NCI-H345 treated with DMSO at 0.1 percent for 48 hours (cell line): ENCODE data around the gene FIGNL2.

Source experiments
- DNase-seq: peaks from one replicate; lab custom pipeline; 2025; ENCODE audit not compliant: unreplicated experiment; lab: John Stamatoyannopoulos, UW

FIGNL2 gene

DNA sequence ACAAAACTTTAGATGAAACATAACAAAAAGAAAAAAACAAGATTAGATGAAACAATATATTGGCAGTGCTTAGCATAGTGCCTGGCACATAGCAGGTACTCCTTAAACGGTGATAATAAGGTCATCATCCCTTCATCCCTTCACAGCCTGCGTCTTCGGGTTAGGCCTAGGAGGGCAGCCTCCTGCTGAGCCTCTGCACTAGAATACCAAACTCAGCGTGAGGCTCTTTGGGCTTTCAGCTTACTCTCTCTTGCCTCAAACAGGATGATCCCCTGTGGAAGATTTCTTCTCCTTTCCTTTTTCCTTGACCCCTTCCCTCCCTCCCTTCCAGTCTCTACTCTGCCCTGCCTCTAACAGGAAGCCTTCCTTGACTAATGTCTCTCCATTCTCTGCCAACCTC, 14.4 kb upstream of the FIGNL2 start:
- DNase-seq: no peak

DNA sequence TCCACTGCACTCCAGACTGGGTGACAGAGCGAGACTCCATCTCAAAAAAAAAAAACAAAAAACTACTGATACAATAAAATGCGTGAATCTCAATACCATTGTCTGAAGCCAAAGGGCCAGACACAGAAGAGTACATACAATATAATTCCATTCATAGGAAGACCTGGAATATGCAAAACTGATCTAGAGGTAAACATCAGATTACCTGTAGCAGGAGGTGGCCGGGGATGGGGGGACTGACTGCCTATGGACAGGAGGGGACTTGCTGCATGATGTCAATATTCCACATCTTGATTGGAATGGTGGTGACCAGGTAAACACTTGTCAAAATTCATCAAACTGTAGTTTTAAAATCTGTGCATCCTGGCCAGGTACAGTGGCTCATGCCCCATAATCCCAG, 12.5 kb upstream of the FIGNL2 start:
- DNase-seq: no peak

DNA sequence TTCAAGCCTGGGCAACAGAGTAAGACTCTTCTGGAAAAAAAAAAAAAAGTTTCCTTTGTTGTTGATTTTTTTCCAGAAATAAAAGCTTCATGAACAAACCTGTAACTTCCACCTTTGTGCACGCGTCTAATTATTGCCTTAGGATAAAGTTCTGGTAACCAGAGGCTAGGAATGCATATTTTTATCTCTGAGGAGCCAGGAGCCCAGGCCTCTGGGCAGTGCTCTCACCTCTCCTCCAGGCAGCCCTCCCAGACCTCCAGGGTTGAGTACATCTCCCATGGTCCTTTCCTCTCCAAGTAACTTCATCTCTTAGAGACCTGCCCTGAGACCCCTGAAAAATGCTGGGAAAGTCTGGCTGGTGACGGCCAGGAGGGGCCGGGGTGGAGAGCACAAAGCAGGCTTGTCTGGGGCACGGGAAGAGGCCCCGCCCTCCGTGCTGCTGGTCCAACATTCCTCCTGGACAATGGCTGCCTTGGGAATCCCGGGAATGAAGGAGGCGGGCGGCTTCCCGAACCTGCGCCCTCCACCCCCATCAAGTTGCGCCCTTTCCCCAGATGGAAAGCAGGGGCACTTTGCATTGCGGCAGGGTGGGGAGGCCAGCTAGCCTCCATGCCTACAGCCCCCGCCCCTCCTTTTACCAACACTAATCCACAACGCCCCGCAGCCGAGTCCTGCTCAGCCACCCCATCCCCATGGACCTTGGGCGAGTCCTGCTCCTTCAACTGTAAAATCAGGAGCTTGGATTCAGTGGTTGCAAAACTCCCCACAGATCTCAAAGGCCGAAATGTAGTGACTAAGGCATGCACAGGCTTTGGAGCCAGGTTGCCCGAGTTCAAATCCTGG, 7.3 kb upstream of the FIGNL2 start:
- no peak for DNase-seq

DNA sequence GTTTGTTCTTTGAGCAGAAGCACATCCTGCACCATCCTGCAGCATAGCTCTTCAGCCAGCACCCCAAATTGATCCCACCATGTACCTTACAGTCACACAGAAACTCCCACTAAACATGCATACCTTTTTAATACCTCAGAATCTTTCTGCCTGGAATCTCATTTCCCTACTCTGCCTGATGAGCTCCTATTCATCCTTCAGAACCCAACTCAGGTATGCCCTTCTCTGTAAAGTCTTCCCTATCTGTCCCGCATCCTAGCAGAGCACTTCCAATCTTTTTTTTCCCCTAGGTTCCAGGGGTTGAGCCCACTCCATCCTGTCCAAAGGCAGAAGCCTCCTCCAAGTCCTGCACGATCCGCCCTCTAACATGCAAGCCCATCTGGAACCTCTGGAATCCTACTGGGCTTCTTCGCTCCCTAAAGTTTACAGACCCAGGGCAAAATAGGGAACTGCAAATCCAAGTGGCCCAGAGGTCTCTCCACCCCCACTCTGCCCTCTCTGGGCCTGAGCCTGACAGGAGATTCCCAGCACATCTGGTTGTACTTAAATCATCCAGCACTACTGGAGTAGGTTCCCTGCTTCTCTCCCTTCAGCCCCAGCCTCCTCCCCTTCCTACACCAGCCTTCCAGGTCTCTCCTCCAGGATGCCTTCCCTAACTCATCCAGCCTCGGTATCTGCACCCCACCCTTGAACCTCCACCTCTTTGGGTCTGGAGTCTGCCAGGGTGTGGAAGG, 4.1 kb upstream of the FIGNL2 start:
- DNase-seq: no peak

DNA sequence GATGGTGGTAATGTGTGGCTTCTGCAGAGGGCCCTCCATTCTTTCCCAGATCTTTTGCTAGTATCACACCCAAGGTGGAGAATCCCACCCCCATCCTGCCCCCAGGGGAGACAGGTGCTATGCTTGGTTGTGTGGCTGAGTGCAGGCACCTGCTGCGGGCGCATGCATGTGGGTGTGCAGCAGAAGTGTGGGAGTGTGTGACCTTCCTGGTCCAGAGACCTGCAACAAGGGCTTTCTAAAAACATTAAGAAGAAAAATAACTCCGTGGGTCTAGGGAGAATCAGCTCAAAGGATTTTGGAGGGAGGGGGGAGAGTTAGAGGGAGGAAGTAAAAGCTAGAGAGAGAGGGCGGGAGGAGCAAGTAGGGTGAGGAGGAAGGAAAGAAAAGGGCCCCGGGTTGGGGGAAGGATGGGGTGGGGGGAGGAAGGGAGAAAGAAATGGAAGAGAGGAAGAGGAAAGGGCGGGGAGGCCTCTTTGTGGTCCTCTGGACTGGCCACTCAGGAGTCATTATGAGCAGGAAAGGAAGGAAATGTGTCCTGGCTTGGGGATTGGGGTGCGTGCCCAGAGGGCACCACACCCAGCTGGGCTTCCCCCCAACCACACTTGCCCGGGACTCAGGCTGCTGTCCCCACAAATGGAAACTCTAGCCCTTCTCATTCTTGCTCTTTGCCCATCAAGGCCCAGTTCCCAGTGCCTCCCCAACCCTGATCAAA, 3.1 kb upstream of the FIGNL2 start:
- no peak for DNase-seq

DNA sequence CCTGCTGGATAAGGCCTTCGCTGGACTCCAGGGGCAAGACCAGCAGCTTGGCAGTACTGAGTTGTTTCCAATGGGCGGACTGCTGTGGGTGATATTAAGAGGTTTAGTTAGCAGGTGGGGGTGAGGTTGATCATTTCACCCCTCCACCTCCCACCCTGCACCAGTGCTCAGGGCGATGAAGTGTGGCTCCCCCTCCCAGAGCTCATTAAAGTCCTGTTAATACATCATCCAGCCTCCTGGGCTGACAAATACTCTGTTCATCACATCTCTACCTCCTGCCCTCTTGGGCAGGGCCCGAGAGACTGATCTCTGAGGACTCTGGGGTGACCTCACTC, 2.4 kb upstream of the FIGNL2 start:
- no peak for DNase-seq

DNA sequence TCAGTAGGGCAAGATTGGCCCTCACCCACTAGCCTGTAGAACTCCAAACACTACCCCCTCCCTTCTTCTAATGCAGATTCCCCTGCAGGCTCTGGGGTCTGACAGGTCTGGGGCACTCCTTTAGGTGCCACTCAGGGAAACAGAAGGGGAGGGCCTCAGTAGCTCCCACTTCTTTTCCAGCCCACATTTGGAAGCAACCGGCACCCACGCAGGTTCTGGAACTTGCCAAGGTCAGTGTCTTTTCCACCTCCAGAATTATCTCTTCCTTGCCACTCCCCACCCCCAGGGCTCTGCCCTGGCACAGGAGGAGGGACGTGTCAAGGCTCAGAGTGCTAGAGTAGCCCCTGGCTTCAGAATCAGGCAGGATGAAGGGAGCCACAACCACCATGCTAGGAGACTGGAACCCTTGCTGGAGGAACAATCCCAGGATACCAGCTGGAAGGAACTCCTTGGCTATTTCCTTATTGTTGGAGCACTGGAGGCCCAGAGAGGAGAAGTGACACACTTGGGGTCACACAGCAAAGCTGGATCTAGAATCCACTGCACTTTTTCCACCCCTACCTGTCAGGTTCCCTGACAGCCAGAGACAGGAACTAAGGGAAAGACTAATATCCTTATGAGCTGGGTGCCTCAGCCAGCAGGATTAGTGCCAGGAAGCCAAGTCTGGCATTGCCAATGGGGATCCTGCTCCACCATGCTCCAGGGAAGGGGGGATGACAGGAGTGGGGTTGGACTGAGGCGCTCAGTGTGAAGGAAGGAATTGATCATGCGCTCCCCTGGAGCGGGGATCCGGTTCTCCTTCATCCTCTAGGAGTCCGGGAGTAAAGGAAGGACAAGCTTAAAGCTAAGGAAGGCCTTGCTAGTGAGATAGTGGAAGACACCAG, 1.8 kb upstream of the FIGNL2 start:
- no peak for DNase-seq

DNA sequence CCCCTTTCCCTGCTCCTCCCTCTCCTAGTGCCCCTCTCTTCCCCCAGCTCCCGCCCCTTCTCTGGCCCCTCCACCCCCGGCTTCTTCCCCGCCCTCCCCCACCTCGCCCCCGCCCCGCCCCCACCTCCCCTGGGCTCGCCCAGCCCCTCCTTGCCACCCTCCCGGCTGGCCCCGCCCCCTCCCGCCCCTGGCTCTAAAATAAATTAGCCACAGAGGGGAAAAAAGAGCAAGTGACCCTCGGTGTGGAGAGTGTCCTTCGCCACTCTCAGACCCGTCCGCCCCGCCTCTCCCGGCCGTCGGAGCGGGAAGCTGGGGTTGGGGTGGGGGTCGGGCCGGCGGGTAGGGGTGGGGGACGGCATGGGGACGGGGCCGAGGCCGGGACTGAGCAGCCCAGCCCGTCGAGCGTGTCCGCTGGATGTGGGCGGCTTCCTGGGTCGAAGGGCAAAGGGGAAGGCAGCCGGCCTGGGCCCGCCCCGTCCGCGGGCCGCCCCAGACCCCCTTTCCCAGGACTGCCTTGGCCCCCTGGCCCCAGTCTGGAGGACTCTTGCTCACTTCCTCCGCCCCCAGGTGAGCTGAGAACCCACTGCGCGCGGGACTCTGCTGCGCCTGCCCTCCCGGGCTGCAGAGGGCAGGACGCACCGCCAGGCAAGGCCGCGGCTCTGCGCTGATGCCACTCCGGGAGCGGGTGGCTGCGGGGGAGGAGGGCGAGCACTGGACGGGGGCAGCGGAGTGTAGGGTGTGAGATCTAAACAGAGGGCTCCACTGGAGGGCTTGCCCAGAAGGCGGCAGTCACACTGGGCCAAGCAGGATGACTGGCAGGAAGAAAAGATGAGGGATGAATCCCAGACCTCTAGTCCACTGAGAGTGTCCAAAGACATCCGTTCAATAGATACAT, 570 bp upstream of the FIGNL2 start:
- no peak for DNase-seq

DNA sequence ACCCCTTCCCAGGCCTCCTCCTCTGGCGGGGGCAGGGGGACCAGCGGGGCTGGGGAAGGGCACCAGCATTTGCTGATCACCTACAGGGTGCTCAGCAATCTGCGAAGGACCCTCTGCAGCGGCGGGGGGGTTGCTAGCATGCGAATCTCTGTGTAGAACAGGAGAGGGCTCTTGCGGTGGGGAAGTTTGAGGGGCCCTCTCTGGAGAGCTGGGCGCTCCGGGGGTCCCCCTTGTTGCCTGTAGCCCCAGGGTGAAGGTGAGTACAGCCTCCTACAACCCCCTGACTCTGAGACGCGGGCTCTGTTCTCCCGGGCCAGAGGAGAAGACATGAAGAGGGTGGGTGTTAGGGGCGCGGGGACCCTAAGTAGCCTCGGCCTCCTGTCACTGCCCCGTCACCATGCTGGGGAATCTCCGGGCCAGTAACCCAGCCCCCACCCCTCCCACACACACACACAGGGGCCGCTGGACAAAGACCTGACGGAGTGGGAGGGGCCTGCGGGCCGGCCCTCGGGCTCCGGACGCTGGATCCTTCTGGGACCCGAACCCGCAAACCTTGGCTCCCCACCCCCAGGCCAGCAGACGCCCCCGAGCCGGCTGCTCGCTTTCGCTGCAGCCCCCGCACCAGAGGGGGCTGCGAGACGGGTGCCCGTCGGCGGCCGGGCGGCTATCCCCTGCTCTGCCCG, 734 bp downstream of the FIGNL2 start:
- DNase-seq: no peak

DNA sequence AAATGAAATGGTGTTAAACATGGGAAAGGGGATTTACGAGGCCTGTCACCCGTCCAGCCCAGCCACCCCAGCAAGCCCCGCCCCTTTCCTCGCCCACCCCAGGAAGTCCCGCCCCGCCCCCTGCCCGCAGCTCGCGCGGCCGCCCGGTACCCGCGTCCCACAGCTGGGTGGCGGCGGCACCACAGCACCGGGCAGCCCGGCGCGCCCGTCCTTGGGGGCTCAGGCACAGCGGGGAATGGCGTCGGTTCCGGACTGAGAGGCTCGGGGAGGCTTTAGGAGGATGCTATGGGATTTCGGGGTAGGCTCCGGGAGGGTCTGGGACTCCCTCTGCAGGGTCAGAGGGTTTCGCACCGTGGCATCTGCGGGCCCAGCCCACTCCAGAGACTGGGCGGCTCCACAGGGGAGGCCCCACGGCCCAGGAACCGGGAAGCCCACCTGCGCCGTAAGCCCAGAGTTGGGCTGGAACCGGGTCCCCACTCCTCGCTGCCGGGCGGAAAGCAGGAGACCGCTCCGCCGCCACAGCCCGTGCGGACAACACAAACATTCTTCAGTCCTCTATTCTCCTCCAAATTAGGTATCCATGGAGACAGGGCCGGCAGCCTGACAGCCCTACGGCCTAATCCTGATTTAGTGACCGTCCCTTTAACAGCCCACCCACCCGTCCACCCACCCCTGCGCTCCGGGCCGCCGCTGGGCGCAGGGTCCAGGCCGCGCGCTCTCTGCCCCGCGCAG, 1.4 kb downstream of the FIGNL2 start:
- no peak for DNase-seq

DNA sequence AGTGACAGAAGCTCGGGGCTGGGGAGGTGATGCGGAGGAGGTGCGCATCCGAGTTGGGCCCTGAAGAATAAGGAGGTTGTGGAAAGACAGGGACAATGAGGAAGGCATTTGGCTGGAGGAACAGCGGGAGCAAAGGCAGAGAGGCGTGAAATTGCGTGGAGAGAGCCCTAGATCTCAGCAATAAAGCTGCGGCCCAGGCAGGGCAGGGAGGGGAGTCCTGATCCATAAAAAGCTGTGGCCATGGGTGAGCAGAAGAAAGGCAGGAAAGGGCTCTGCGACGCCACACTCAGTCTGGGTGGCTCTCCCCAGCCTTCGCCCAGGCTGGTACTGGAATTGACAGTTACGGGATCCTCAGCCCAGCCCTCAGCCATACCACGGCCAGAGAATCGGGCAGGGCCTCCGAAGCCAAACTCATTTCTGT, 2.2 kb downstream of the FIGNL2 start:
- no peak for DNase-seq

DNA sequence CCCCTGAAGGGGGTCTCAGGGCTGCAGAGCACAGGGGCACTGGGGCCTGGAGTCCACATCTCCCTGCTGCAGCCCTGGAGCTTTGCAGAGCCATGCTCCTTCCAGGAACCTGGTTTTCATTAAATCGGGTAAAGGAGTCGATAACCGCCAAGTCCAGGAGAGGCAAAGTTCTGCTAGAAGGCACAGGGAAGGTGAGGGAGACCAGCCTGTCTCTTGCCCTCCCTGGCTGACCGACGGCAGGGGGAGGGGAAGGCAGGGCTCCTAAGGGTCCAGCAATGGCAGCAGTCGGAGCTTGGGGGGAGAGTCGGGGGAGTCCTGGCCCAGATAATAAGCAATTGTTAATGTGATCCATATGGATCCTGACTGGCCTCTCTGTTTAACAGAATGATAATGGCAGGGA, 3.0 kb downstream of the FIGNL2 start:
- no peak for DNase-seq

DNA sequence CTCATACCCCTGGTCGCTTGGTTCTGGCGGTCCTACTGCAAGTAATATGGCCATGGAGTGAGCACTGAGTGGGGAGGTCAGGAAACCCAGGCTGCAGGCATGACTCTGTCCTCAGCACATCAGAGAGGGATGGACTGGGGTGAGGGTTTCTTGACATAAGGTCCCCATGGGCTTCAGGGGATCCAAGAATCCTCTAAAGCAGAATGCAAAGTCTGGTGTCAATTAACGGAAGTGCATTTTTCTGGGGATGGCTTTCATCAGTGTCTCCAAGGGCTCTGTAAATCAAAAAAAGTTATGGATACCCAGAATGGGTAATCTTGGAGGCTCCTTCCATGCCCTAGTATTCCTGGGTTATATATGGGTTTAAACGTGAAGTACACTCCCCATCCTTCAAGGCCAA, 3.7 kb downstream of the FIGNL2 start:
- DNase-seq: no peak

DNA sequence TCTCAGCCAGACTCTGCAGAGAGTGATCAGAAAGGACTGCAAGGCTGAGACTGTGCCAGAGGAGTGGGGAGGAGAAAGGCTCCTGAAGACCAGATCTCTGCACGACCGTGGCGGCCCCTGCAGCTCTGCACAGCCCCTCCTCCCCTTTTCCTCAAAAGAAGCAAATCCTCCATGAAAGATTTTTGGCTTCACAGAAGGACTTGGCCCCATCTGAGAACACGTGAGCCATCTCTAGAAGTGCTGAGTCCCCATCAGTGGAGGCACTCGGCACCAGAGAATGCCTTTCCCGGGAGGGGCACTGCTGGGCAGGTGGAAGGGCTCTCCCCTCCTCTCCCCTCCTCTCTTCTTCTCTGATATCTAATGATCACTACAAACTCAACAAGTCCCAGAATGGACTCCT, 6.8 kb downstream of the FIGNL2 start:
- DNase-seq: no peak

DNA sequence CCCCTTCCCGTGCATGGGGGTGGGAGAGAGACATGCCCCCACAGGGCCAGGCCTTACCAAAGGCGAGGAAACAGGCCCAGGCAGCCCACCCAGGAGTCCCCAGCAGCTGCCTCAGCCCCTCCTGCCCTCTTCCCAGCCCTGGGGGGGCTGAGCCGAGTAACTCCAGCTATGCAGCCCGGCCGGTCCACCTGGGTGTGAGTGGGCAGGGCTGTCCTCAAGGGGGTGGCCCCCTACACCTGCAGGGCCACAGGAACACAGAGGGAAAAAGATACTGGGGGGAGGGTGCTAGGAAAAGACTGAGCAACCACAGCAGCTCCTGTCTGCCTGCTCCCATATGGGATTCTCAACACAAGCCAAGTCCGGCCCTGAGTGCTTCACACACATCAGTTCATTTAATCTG, 7.6 kb downstream of the FIGNL2 start:
- no peak for DNase-seq

DNA sequence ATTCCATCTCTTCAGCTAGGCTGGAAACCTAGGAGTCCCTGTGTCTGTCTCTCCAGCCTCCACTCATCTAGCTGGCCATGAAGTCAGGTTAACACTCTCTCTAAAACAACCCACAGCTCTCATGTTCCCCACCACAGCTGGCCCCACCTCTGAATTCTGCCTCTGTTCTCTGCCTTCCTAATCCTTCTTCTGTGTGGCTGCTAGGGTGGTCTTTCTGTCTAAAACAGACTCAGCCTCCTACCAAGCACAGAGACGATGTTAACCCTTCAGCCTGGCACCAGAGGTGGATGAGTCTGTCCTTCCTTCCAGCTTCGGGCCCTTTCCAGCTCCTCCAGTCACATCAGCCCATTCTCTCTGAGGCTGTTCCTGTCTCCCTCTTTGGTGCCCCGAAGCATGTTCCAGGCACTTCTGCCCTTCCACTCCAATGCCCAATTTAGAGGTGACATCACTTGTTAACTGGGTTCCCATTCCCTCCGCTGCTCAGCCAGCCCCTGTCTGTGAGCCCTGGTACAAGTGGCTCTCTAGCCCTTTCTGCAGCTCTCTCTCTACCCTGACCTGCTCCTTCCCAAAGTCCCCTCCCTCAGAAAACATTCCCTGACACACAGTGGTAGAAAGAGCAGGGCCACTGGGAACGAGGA, 9.1 kb downstream of the FIGNL2 start:
- DNase-seq: no peak

DNA sequence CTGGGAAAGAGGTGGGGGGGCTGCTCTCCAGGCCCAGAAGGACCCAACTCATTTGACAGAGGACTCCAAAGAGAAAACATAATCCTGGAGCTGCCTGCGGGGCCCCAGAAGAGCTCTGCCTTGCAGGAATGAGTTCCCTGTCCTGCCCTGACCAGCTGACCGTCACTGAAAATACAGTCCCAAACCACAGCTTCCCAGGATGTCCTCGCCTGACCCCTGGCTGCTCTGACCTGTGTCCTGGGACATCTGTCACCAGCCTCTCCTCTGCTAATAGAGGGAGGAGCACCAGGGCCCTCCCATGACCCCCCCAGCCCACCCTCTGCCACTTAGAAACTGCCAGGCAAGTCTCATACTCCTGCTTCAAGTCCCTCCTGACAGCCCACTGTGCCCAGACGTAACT, 9.8 kb downstream of the FIGNL2 start:
- no peak for DNase-seq

DNA sequence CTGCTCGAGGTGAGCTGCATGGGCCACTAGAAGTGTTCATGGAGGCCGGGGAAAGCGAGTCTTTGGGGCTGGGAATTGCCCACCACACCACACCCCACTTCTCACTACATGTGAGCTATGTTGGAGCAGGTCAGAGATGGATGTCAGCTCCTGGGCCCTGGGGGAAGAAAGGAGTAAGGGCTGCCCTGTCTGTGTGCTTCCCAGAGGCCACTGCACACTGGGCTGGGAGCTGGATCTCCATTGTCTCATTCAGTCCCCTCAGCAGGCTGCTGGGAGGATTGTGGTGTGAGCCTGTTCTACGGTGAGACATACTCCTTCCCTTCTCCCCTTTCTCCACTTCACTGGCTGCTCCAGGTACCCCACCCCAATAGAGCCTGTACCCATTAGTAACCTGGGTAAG, 10.5 kb downstream of the FIGNL2 start:
- no peak for DNase-seq
